Cardiac fibroblast (primary cell): ENCODE measurements around the gene TMEM181.

ENCODE experiments used
- DNase-seq, 2 donors: peaks; one replicate each; pipeline versions ENCODE4 v3.0.0 to v3.0.0-alpha.2; 2010; ENCODE audit warnings: low read depth in 2 of 2
- H3K4me3 ChIP-seq, 2 donors: replicated peaks in 1 of 2; 1 replicate in 1 of 2; 2 replicates in 1 of 2; pipeline ENCODE4 v1.5.1; 2011; ENCODE audit warnings: low read depth in 2 of 2, low read length in 2 of 2, mild to moderate bottlenecking in 2 of 2, moderate library complexity in 1 of 2
- CTCF ChIP-seq: IDR thresholded peaks from one replicate; pipeline ENCODE4 v1.5.1; 2011; ENCODE audit warnings: low read depth, mild to moderate bottlenecking, low read length, inconsistent platforms

The TMEM181 gene

GRCh38 chr6:158644231-158645063, 84.6 kb downstream of the TMEM181 start, which contains the start of gene DYNLT1:
Gene DYNLT1, minus strand, starts transcription at chr6:158644743. Its CDS starts 35 bp downstream, at chr6:158644708.
- no peak for TF ChIP-seq CTCF
- peak; percentile 91 to 96 for DNase-seq
- H3K4me3 ChIP-seq = peak within 1 kb of the TSS; percentile 95 to 100

DNA sequence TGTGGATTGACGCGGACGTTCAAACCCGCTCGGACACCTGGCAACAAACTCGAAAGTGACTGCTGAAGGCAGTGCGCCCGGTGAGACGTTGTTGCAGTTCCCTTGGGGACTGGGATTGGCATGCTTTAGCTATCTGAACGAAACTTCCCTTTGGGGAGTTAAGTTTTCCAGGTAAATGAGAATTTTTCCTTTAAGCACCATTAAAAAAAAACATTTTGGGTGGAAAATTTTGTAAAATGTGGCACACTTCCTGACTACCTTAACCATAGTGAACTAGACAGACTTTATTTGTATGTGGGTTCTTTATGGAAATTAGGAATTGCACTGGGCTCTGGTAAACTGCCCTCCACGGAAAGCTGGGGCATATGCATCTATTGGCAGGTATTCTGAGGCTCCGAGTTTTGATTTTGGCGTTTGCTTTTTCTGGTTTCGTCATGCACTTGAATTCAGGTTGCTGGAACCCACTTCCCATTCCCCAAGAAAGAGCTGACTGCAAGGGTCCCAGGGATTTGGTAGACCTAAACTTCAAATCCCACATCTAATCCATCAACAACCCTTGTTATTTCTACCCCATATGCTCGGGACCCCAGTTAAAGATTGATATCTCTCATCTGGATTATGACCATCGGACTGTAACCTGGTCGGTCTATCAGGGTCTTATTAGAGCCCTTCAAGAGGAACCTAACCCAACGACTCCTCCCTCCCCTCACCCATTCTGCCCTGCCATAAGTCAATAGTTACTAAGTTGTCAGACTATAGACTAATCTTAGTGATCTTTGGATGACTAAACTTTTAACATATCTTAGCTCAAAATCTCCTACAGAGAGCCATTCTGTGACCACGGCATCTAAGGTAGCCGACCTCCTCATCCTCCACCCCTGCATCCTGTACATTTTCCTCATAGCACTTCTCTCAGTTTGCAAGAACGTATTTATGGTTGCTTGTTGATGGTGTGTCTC, 85.5 kb downstream of the TMEM181 start:
- no peak for DNase-seq
- TF ChIP-seq CTCF = no peak

GRCh38 chr6:158646023-158646910, 86.4 kb downstream of the TMEM181 start:
- no peak overlapping the region for H3K4me3 ChIP-seq
- no peak for DNase-seq
- no peak for TF ChIP-seq CTCF

More for the DNA sequence above, 85.5 kb downstream of the TMEM181 start:
- peak overlapping the region; percentile 95 to 100 for H3K4me3 ChIP-seq

DNA sequence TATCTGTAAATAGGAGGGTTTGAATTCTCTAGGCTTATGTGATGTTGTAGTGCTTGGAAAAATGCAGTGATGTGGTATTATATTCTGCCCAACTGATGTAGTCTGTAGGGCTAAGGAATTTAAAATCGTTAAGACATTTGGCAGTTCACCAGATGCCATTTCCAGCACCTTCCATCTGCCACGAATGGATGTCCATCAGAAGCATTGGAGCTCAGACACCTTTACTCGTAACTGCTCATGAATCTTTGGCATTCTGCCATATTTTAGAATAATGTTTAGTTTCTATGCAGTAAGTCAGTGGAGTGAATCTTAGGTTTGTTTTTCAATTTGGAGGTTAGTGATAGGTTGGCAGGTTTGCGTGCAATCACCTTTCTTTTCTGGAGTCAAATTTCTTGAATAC, 87.6 kb downstream of the TMEM181 start:
- no peak for DNase-seq
- H3K4me3 ChIP-seq = no peak overlapping the region
- TF ChIP-seq CTCF = no peak

GRCh38 chr6:158648682-158649131, 88.8 kb downstream of the TMEM181 start:
- peak; percentile 87 to 96 for DNase-seq
- no peak overlapping the region for H3K4me3 ChIP-seq
- no peak for TF ChIP-seq CTCF
